ENCODE data around the gene KCNE5.
A peak's percentile ranks its signal among the peaks of the same experiment; 100 is the strongest.
"Not testable (repeated sequence)": the region's sequence is repeated elsewhere in the genome, so short reads cannot be mapped to it uniquely, and the experiment has no call there.

The KCNE5 gene

GRCh38 chrX:109624641-109625616 is at the start of gene KCNE5:
TSS of gene KCNE5 (minus strand) at chrX:109625172. CDS start at chrX:109625020, 152 bp downstream.
- DNase-seq: no peak

DNA sequence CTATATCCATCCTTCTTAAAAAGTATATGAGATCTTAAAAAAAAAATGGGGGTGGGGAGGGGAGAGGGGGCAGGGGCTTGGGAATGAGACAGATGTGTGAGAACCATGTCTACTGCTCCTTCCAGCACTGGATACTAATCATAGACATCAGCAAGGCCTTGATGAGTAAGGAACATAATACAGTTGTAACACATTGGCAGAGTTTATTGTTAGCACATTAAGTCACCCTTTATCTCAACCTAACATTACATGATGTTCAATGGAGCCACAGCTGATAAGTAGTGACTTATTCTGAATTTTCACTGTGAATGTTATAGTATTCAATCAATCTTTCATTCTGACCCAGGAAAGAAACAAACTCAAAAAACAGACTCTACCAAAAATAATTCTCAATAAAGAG is 47.3 kb upstream of the KCNE5 start:
- no peak for DNase-seq

- not testable (repeated sequence) for DNase-seq
Measured at GRCh38 chrX:109671170-109671569, 46.2 kb upstream of the KCNE5 start.

- no peak for DNase-seq
Measured at GRCh38 chrX:109667986-109668385, 43.0 kb upstream of the KCNE5 start.

DNA sequence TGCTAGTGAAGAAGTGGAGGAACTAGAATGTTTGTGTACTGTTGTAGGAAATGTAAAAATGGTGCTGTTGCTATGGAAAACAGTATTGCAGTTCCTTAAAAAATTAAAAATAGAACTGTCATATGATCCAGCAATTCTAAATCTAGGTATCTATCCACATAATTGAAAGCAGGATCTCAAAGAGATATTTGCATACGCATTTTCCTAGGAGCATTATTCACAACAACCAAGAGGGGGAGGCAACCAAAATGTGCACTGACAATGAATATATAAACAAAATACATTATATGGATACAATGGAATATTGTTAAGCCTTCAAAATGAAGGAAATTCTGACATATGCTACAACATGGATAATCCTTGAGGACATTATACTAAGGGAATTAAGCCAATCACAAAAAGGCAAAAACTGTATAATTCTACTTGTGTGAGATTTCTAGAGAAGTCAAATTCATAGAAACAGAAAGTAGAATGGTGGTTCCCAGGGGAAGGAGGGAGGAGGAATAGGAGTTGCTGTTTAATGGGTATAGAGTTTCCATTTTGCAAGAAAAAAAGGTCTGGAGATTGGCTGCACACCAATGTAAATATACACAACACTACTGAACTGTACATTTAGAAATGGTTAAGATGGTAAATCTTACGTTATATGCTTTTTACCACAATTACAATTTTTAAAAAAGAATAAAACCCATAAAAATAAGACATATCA is 35.6 kb upstream of the KCNE5 start:
- peak; percentile 21 for DNase-seq

GRCh38 chrX:109658391-109658790 is 33.4 kb upstream of the KCNE5 start:
- DNase-seq: no peak

- DNase-seq: not testable (repeated sequence)
Measured at GRCh38 chrX:109657364-109657763, 32.4 kb upstream of the KCNE5 start.

GRCh38 chrX:109656774-109657173 is 31.8 kb upstream of the KCNE5 start:
- DNase-seq: no peak

GRCh38 chrX:109655502-109656201 is 30.7 kb upstream of the KCNE5 start:
- DNase-seq: no peak

- DNase-seq: no peak
Measured at GRCh38 chrX:109654516-109655109, 29.6 kb upstream of the KCNE5 start.

- DNase-seq: not testable (repeated sequence)
Measured at GRCh38 chrX:109644671-109645070, 19.7 kb upstream of the KCNE5 start.

DNA sequence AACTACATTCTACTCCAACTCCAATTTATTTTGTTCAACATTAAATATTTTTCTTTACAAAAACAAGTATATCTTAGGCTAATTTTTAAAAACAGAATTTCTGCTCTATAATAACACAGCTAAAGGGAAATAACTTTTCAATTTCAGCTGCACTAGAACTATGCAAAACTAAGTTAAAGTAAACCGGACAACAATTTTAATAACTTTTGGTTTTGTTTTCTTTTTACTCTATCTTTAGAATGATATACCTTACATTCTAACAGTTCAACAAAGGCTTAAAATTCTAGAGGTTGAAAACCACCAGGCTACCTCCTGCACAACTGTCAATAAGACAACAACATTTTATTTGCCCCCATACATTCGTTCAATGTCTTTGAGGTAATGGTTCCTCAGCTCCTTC is 18.7 kb upstream of the KCNE5 start:
- DNase-seq: no peak

DNA sequence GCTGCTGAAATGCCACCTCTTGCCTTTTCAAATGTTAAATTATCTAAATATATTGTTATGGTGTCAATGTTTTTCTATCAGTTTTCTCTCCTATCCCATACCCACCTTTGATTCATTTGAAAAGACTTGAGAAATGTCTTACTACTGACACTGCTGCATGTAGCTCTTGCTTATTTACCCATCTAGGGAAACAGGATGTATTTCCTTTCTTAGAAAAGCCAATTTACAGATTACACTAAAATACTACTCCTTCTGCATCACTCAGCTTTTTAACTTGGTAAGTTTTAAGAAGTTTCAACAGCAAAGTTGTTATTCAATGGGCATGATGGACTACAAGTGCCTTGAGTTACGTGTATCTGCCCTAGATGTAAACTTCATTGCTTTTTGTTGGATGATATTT is 13.2 kb upstream of the KCNE5 start:
- DNase-seq: no peak

- not testable (repeated sequence) for DNase-seq
Measured at GRCh38 chrX:109637477-109637876, 12.5 kb upstream of the KCNE5 start.

- no peak for DNase-seq
Measured at GRCh38 chrX:109635146-109635545, 10.2 kb upstream of the KCNE5 start.

GRCh38 chrX:109632906-109633504 is 8.0 kb upstream of the KCNE5 start:
- DNase-seq: no peak

- DNase-seq: no peak
Measured at GRCh38 chrX:109629310-109629709, 4.3 kb upstream of the KCNE5 start.

DNA sequence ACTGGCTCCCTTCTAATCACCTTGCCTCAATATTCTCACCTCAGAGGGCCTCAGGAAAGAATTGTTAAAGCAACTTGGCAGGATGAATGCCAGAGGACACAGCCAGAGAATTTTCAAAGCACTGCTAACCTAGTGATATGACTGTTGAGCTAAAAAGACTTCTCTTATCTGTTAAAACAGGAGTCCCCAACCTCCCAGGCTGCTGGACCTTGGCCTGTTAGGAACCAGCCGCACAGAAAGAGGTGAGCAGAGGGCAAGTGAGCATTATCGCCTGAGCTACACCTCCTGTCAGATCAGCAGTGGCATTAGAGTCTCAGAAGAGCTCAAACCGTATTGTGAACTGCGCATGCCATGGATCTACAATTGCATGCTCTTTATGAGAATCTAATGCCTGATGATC is 1.7 kb upstream of the KCNE5 start:
- no peak for DNase-seq

DNA sequence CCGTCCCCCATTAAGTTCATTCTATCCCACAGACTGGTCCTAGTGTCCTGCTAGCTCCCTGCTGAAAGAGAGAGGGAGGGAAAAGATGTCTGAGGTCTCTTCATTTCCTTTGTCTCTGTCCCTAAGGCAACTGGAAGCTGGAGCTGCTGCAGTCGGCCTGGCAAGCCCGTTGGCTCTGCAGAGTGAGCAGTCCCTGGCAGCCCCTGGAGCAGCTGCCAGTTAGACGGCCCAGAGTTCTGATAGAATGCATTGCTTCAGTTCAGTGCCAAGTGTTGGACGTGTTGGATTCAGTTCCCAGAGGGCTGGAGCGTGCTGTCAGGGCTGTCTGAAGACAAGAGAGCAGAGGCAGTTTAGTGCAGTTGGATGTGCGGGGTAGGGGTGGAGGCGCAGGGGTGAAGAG is 975 bp downstream of the KCNE5 start:
- DNase-seq: no peak

- DNase-seq: no peak
Measured at GRCh38 chrX:109622270-109622669, 2.7 kb downstream of the KCNE5 start.

GRCh38 chrX:109619771-109620170 is 5.2 kb downstream of the KCNE5 start:
- no peak for DNase-seq

GRCh38 chrX:109614951-109615350 is 10.0 kb downstream of the KCNE5 start:
- DNase-seq: no peak

DNA sequence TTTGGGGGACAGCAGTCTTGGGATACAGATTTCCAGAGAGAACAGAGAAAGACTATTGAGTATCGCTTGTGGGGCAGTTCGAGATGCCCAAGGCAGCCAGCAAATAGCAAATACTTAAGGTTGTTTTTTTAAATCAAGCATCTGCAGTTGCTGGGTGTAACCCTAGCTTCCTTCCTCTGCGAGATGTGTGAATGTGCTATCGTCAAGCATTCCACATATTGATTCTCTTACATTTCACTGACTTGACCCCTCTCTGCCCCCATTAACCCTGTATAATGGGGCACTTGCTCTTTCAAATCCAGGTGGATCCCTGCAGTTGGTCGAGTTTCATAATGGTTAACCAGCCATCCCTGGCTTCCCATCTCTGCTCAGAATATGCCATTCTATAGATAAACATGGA is 23.5 kb downstream of the KCNE5 start:
- no peak for DNase-seq

Measured in inflammatory macrophage treated with lipopolysaccharide for 4 hours (primary cell).